ENCODE data around the gene TAF7L. TPM values are rescaled to one million over a fixed set of nuclear protein-coding genes. Genes with fewer than 3 reads are reported as not detected.
"Not testable (repeated sequence)": the region's sequence is repeated elsewhere in the genome, so short reads cannot be mapped to it uniquely, and the experiment has no call there.

TAF7L gene, protein sequence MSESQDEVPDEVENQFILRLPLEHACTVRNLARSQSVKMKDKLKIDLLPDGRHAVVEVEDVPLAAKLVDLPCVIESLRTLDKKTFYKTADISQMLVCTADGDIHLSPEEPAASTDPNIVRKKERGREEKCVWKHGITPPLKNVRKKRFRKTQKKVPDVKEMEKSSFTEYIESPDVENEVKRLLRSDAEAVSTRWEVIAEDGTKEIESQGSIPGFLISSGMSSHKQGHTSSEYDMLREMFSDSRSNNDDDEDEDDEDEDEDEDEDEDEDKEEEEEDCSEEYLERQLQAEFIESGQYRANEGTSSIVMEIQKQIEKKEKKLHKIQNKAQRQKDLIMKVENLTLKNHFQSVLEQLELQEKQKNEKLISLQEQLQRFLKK
- 0.10 and 0.36 TPM in 2 replicates for total RNA-seq

DNA sequence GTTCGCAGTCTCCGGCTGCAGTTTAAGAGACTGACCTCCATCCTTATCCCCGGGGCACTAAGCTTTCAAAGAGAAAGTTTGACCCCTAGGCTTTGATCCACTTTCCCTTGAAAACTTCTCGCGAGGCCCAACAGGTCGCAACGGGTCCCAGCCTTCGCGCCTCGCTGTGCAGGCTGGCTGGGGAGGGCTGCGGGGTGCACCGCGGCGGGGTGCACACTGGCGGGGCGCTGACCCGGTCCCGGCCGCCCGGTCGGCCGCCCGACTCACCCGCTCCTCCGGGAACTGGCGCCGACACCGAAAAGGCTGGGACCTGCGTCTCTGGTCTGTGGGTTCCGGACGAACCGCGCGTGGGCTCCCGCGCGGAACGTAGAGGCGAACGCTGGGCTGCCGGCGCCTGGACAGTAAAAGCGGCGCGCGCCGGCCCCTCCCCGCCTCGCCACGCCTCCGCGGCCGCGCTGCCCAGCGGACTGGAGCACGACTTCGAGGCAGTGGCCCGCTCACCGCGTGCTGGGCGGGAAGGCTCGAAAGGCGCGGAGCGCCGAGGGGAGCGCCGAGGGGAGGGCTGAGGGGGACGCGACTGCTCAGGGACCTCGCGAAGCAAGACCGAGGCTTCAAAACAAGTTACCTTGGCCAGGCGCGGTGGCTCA, at the start of gene TAF7L:
Gene TAF7L (minus strand): TSS at position 378 of the 647 bp plus-strand sequence. CDS start 3,791 bp downstream, outside the sequence.
- intact Hi-C loops (cut with micrococcal nuclease): no loop called here
- no peak for DNase-seq (ENCODE audit: low spot score)
- Mint-ChIP-seq H3K27me3 (ENCODE audit: insufficient read depth) (peaks cover 14% of the 10 kb centered on the region), H3K36me3 (ENCODE audit: low read depth) (no peaks in the 10 kb centered on the region), H3K9me3 (no peaks in the 10 kb centered on the region), H3K4me3 (no peak within 1 kb of the TSS), H3K27ac (no peak within 1 kb of the TSS), H3K4me1 (ENCODE audit: low read depth) (no peaks in the 10 kb centered on the region)

DNA sequence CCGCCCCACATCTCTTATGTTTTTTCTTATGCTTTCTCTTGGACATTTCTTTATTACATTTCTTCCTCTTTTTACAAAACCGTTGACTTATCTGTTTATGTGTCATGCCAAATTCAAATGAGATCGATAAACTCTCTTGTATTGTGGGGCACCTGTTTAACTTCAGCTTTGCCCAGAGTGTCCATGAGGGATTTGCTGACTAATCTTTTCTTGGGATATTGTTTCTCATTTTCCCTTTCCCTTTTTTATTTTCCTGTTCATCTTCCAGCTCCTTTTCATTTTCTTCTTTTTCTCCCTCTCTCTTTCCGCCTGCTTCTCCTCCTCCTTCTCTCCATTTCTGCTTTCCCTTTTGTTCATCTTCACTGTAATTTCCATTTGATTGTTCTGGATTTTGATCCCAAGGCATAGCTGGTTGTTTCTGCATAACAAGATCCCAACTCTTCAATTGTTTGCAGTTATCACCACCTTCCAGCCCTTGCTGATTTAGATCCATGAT, 46.7 kb upstream of the TAF7L start:
- H3K27ac Mint-ChIP-seq: no peak overlapping the region
- DNase-seq (ENCODE audit: low spot score): no peak
- peaks cover 4% of the 10 kb centered on the region for H3K36me3 Mint-ChIP-seq (ENCODE audit: low read depth)
- H3K27me3 Mint-ChIP-seq (ENCODE audit: insufficient read depth): no peaks in the 10 kb centered on the region
- intact Hi-C loops (cut with micrococcal nuclease): no loop called here
- H3K4me1 Mint-ChIP-seq (ENCODE audit: low read depth): peaks cover 23% of the 10 kb centered on the region
- H3K4me3 Mint-ChIP-seq: no peak overlapping the region
- H3K9me3 Mint-ChIP-seq: peaks cover 4% of the 10 kb centered on the region

DNA sequence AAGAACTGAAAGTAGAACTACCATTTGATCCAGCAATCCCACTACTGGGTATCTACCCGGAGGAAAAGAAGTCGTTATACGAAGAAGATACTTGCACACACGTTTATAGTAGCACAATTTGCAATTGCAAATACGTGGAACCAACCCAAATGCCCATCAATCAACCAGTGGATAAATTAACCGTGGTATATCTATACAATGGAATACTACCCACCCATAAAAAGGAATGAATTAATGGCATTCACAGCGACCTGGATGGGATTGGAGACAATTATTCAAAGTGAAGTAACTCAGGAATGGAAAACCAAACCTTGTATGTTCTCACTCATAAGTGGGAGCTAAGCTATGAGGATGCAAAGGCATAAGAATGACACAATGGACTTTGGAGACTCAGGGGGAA, 43.2 kb upstream of the TAF7L start:
- intact Hi-C loops (cut with micrococcal nuclease): loop anchor here (2.0 kb wide), 1 partner anchor 14 kb away; no protein-coding TSS in a partner anchor
- not testable (repeated sequence) for H3K4me3 Mint-ChIP-seq; H3K36me3 Mint-ChIP-seq (ENCODE audit: low read depth); DNase-seq (ENCODE audit: low spot score); H3K27me3 Mint-ChIP-seq (ENCODE audit: insufficient read depth); H3K9me3 Mint-ChIP-seq
- H3K4me1 Mint-ChIP-seq (ENCODE audit: low read depth): peaks cover 32% of the 10 kb centered on the region
- H3K27ac Mint-ChIP-seq: peak overlapping the region; percentile 23

DNA sequence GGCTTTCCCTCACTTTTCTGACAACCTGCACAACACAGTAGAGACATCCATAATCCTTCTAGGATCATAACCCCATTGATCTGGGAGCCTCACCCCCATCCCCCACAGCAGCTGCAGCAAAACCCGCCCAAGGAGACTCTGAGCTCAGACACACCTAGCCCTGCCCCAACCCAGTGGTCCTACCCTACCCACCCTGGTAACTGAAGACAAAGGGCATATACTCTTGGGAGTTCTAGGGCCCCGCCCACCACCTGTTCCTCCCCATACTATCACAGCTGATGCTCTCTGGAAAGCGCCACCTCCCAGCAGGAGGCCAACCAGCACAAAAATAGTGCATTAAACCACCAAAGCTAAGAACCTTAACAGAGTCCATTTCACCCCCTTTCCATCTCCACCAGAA, 35.5 kb upstream of the TAF7L start:
- H3K9me3 Mint-ChIP-seq; H3K27me3 Mint-ChIP-seq (ENCODE audit: insufficient read depth); H3K27ac Mint-ChIP-seq; H3K36me3 Mint-ChIP-seq (ENCODE audit: low read depth); intact Hi-C loops (cut with micrococcal nuclease); H3K4me3 Mint-ChIP-seq; H3K4me1 Mint-ChIP-seq (ENCODE audit: low read depth); DNase-seq (ENCODE audit: low spot score): not testable (repeated sequence)

DNA sequence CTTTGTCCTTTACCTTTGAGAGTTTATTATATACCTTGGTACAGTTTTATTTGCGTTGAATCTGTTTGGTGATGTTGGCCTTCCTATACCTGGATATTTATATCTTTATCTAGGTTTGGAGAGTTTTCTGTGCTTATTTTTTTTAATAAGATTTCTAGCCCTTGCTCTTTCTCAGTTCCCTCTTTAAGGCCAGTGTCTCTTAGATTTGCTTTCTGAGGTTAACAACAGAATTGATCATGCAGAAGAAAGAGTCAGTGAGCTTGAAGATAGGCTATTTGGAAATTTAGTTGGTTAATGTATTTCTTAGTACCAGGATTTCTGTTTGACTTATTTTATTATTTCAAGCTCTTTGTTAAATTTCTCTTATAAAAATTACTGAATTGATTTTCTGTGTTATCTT, 12.7 kb upstream of the TAF7L start:
- no peaks in the 10 kb centered on the region for H3K36me3 Mint-ChIP-seq (ENCODE audit: low read depth)
- no peak overlapping the region for H3K27ac Mint-ChIP-seq
- no peak for DNase-seq (ENCODE audit: low spot score)
- peaks cover 4% of the 10 kb centered on the region for H3K27me3 Mint-ChIP-seq (ENCODE audit: insufficient read depth)
- intact Hi-C loops (cut with micrococcal nuclease): no loop called here
- H3K4me3 Mint-ChIP-seq: no peak overlapping the region
- H3K9me3 Mint-ChIP-seq: no peaks in the 10 kb centered on the region
- no peaks in the 10 kb centered on the region for H3K4me1 Mint-ChIP-seq (ENCODE audit: low read depth)

DNA sequence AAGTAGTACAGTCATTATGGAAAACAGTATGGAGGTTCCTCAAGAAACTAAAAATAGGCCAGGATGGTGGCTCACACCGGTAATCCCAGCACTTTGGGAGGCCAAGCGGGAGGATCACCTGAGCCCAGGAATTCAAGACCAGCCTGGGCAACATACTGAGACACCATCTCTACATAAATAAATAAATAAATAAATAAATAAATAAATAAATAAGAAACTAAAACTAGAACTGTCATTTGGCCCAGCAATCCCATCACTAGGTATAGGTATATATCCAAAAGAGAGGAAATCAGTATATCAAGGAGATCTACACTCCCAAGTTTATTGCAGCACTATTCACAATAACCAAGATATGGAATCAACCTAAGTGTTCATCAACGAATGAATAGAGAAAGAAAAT, 4.5 kb upstream of the TAF7L start:
- H3K4me1 Mint-ChIP-seq (ENCODE audit: low read depth); H3K27ac Mint-ChIP-seq; H3K9me3 Mint-ChIP-seq; DNase-seq (ENCODE audit: low spot score); H3K36me3 Mint-ChIP-seq (ENCODE audit: low read depth); intact Hi-C loops (cut with micrococcal nuclease); H3K4me3 Mint-ChIP-seq; H3K27me3 Mint-ChIP-seq (ENCODE audit: insufficient read depth): not testable (repeated sequence)

DNA sequence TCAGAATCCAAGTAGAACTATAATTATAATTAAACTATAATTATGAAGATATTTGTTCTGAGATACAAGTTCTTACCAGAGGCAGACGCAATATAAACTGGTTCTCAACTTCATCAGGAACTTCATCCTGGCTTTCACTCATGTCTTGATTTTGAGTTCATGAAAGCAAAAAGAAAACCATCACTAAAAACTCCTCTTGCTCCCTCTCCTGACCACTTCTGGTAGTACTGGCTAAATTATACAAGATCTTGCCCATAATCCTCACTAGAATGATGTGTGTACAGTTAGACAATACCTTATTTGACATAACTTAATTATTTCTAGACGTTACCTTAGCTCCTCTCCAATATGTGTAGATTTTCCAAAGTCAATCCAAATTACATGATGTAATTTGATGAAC, 3.7 kb downstream of the TAF7L start:
- H3K27ac Mint-ChIP-seq: no peak overlapping the region
- H3K27me3 Mint-ChIP-seq (ENCODE audit: insufficient read depth): peaks cover 10% of the 10 kb centered on the region
- DNase-seq (ENCODE audit: low spot score): no peak
- intact Hi-C loops (cut with micrococcal nuclease): loop anchor here (1.0 to 10.0 kb wide), 4 partner anchors 80 to 392 kb away; no protein-coding TSS in a partner anchor
- no peaks in the 10 kb centered on the region for H3K9me3 Mint-ChIP-seq
- H3K4me3 Mint-ChIP-seq: no peak overlapping the region
- no peaks in the 10 kb centered on the region for H3K4me1 Mint-ChIP-seq (ENCODE audit: low read depth)
- H3K36me3 Mint-ChIP-seq (ENCODE audit: low read depth): no peaks in the 10 kb centered on the region

DNA sequence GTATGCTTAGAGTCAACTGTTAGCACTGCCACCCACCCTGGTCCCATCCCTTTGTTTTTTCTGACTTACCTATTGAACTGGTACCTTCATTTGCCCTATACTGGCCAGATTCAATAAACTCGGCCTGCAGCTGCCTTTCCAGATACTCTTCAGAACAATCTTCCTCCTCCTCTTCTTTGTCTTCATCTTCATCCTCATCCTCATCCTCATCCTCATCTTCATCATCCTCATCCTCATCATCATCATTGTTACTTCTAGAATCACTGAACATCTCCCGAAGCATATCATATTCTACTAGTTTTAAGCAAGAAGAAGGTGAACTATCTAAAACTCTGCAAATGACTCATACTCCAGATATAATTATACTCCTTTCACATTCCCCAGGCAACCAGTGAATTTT, 14.9 kb downstream of the TAF7L start:
- Mint-ChIP-seq H3K4me3 (no peak overlapping the region), H3K36me3 (ENCODE audit: low read depth) (no peaks in the 10 kb centered on the region), H3K9me3 (no peaks in the 10 kb centered on the region), H3K4me1 (ENCODE audit: low read depth) (no peaks in the 10 kb centered on the region), H3K27ac (no peak overlapping the region), H3K27me3 (ENCODE audit: insufficient read depth) (no peaks in the 10 kb centered on the region)
- intact Hi-C loops (cut with micrococcal nuclease): no loop called here
- DNase-seq (ENCODE audit: low spot score): no peak

DNA sequence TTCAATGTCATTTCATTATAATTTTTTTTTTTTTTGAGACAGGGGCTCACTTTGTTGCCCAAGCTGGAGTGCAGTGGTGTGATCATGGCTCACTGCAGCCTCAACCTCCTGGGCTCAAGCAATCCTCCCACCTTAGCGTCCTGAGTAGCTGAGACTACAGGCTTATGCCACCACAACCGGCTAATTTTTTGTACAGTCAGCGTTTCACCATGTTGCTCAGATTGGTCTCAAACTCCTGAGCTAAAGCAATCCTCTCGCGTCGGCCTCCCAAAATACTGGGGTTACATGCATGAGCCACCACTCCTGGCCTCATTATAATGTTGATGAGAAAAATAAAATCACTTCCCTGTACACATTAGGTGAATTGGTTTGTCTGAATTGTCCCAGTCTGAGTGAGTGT, 16.9 kb downstream of the TAF7L start:
- intact Hi-C loops (cut with micrococcal nuclease): no loop called here
- Mint-ChIP-seq H3K4me1 (ENCODE audit: low read depth) (no peaks in the 10 kb centered on the region), H3K27ac (no peak overlapping the region)

DNA sequence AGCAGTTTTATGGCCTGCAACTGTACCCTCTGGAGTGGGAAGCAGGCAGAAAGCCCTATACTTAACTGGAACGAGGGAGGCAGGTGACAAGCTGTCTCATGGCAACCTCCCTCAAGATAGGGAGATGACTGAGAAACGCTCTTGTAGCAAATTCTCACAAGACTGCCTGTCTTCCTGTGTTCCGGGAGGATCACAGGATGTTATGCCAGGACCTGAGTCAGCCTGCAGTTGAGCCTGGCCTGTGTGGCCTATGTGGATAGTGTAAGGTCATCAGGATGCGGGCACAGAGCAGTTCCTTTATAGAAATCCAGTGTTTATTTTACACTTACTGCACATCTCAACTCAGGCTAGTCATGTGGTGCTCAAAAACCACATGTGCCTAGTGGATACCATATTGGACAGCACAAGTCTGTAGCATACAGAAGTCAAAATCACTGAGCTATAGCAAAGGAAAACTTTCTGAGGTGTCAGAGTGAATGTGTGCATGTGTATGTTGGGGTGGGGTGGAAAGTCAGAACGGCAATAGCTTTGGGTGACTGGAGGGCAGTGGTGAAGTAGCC, 25.2 kb downstream of the TAF7L start:
- Mint-ChIP-seq H3K4me1 (ENCODE audit: low read depth) (no peaks in the 10 kb centered on the region), H3K27me3 (ENCODE audit: insufficient read depth) (no peaks in the 10 kb centered on the region), H3K4me3 (no peak overlapping the region), H3K27ac (no peak overlapping the region), H3K9me3 (no peaks in the 10 kb centered on the region), H3K36me3 (ENCODE audit: low read depth) (no peaks in the 10 kb centered on the region)
- intact Hi-C loops (cut with micrococcal nuclease): no loop called here
- no peak for DNase-seq (ENCODE audit: low spot score)

More for the DNA sequence above, 16.9 kb downstream of the TAF7L start:
- H3K9me3 Mint-ChIP-seq: no peaks in the 10 kb centered on the region
- H3K4me3 Mint-ChIP-seq: no peak overlapping the region
- DNase-seq (ENCODE audit: low spot score): no peak
- H3K27me3 Mint-ChIP-seq (ENCODE audit: insufficient read depth): no peaks in the 10 kb centered on the region
- no peaks in the 10 kb centered on the region for H3K36me3 Mint-ChIP-seq (ENCODE audit: low read depth)

DNA sequence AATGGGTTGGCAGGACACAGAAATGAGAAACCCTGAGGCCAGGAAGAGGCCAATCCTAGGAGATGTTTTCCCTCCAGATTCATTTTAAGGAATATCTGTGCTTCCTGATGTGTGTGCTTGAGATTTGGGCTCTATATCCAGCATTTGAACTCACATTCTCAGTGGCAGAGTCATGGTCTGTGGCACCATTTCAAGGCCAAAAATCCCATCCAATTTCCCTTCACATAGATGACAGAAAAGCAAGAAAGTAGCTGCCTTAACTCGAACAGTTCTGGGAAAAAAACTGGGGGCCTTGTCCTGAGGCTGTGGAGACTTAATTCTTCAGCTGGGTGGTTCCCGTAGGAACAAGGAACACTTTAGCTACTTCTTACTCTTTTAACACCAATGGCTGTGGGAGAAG, 27.4 kb downstream of the TAF7L start:
- H3K4me1 Mint-ChIP-seq (ENCODE audit: low read depth): no peaks in the 10 kb centered on the region
- H3K27ac Mint-ChIP-seq: no peak overlapping the region
- H3K4me3 Mint-ChIP-seq: no peak overlapping the region
- no peak for DNase-seq (ENCODE audit: low spot score)
- H3K27me3 Mint-ChIP-seq (ENCODE audit: insufficient read depth): no peaks in the 10 kb centered on the region
- no peaks in the 10 kb centered on the region for H3K9me3 Mint-ChIP-seq
- intact Hi-C loops (cut with micrococcal nuclease): no loop called here
- no peaks in the 10 kb centered on the region for H3K36me3 Mint-ChIP-seq (ENCODE audit: low read depth)

DNA sequence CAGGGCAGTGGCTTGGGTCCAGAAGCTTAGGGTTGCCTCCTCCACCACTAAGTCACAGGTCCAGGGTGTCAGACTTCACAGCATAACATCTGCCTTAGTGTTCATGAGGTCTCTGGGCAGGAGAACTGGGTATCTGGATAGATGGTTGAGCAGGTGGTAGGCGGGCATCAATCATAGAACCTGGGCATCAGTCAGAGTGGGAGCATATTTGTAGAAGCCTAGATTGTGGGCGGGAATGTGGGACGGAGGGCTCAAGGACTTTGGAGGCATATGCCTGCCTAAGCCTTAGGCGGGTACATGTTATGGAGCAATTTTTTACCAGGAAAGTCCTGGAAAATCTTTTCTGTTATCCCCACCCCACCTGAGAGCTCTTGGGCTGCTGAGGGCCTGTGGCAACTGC, 28.5 kb downstream of the TAF7L start:
- no peaks in the 10 kb centered on the region for H3K9me3 Mint-ChIP-seq
- H3K4me1 Mint-ChIP-seq (ENCODE audit: low read depth): peaks cover 3% of the 10 kb centered on the region
- no peak overlapping the region for H3K27ac Mint-ChIP-seq
- H3K4me3 Mint-ChIP-seq: no peak overlapping the region
- intact Hi-C loops (cut with micrococcal nuclease): no loop called here
- DNase-seq (ENCODE audit: low spot score): no peak
- no peaks in the 10 kb centered on the region for H3K36me3 Mint-ChIP-seq (ENCODE audit: low read depth)
- no peaks in the 10 kb centered on the region for H3K27me3 Mint-ChIP-seq (ENCODE audit: insufficient read depth)

DNA sequence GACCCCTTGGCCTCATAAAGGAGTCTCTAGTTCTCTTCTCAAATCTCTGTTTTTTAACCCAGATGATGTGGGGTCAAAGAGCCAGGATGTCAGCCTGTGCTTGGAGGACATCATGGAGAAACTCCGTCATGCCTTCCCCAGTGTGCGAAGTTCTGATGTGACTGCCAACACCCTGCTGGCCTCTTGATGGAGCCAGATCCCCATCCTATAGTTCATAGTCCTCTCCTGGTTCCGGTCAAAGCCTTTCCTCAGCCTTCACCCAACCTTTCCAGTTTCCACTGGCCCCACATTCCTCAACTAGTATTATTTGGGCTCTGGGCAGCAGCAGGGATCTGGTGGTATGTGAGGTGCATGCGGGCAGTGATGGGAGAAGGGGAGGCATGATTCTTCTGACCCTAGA, 30.7 kb downstream of the TAF7L start:
- intact Hi-C loops (cut with micrococcal nuclease): no loop called here
- DNase-seq (ENCODE audit: low spot score): no peak
- Mint-ChIP-seq H3K4me3 (no peak overlapping the region), H3K36me3 (ENCODE audit: low read depth) (no peaks in the 10 kb centered on the region), H3K27ac (no peak overlapping the region), H3K27me3 (ENCODE audit: insufficient read depth) (no peaks in the 10 kb centered on the region), H3K9me3 (no peaks in the 10 kb centered on the region), H3K4me1 (ENCODE audit: low read depth) (peaks cover 6% of the 10 kb centered on the region)
